D721Med (cell line): ENCODE data around the gene PSME1.

Experiments
- DNase-seq: peaks from one replicate; pipeline ENCODE4 v3.0.0; 2011; ENCODE audit warnings: low spot score; ENCODE audit not compliant: insufficient read length
- FAIRE-seq: peaks from 2 replicates; lab custom pipeline; 2011; peaks lifted over from hg19 to GRCh38; lab: Jason Lieb, UNC
- TF ChIP-seq, protein P1 (sequence below): IDR thresholded peaks from 2 replicates; pipeline ENCODE4 v1.5.1; 2012; ENCODE audit warnings: mild to moderate bottlenecking, control low read depth; ENCODE audit not compliant: insufficient read depth; ENCODE audit errors: missing control alignments

The PSME1 gene

DNA sequence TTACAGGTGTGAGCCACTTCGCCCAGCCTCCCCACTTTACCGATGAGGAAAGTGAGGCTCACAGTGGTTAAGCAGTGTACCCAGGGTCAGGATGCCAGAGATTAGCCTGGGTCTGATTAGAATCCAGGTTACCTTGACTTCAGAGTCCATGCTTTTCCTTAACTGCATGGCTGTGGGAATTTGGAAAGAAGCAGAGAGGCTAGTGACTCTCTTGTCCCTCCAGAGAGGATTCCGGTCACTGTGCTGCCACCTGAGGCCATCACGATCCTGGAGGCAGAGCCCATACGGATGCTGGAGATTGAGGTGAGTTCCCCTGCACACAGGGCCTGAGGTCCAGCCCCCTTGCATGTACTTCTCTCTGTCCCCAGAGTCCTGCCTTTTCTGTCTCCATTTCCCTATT is 40.6 kb downstream of the PSME1 start:
- FAIRE-seq, result no peak
- DNase-seq, result no peak
- TF ChIP-seq, protein P1, sequence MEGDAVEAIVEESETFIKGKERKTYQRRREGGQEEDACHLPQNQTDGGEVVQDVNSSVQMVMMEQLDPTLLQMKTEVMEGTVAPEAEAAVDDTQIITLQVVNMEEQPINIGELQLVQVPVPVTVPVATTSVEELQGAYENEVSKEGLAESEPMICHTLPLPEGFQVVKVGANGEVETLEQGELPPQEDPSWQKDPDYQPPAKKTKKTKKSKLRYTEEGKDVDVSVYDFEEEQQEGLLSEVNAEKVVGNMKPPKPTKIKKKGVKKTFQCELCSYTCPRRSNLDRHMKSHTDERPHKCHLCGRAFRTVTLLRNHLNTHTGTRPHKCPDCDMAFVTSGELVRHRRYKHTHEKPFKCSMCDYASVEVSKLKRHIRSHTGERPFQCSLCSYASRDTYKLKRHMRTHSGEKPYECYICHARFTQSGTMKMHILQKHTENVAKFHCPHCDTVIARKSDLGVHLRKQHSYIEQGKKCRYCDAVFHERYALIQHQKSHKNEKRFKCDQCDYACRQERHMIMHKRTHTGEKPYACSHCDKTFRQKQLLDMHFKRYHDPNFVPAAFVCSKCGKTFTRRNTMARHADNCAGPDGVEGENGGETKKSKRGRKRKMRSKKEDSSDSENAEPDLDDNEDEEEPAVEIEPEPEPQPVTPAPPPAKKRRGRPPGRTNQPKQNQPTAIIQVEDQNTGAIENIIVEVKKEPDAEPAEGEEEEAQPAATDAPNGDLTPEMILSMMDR, result no peak

DNA sequence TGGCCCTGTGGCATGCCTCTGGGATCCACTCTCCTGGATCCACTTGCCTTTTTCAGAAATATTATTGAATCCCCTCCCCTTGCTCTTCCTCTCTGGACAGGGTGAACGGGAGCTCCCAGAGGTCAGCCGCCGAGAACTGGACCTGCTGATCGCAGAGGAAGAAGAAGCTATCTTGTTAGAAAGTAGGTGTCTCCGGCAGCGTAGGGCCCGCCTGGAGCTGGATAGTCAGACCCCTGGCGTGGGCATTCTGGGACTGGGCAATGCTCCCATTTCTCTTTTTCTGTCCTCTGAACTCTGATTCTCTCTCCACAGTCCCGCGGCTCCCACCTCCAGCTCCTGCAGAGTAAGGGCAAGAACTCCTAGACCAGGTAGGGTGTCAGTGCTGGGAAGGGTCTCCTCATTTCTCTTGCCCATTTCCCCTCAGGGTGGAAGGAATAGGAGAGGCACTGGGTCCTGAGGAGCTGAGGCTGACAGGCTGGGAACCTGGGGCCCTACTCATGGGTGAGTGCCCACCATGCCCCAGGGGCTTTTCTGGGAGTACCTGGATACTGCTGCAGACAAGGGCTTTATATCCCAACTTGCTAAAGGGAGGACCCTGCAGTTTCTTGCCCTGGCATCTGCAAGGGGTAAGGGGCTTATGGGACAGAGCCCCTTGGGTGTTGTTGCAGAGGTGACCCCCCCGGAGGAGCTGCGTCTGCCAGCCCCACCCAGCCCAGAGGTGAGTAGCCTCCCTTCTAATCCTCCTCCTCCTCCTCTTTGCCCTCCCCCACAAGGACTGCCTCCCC is 41.2 kb downstream of the PSME1 start:
- TF ChIP-seq, protein P1, result no peak
- DNase-seq, result no peak
- FAIRE-seq, result no peak

DNA sequence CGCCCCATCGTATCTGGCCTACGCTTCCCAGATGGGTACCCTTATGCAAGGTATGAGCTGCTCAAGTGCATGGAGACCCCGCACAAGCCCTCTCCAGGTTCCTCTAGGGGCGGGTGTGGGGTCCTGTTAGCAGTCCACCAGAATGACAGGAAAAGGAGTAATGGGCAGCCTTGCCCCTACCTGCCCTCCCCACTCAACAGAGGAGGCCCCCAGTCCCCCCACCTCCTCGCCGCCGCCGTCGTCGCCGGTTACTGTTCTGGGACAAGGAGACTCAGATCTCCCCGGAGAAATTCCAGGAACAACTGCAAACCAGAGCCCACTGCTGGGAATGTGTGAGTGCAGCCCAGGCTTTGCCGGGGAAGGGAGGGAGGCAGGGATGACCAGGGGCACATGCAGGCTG is 41.9 kb downstream of the PSME1 start:
- TF ChIP-seq, protein P1, result no peak
- no peak for FAIRE-seq
- no peak for DNase-seq

- DNase-seq (no peak), FAIRE-seq (no peak)
- TF ChIP-seq, protein P1, result no peak
These were observed 42.6 kb downstream of the PSME1 start for GRCh38 chr14:24178399-24179178.

DNA sequence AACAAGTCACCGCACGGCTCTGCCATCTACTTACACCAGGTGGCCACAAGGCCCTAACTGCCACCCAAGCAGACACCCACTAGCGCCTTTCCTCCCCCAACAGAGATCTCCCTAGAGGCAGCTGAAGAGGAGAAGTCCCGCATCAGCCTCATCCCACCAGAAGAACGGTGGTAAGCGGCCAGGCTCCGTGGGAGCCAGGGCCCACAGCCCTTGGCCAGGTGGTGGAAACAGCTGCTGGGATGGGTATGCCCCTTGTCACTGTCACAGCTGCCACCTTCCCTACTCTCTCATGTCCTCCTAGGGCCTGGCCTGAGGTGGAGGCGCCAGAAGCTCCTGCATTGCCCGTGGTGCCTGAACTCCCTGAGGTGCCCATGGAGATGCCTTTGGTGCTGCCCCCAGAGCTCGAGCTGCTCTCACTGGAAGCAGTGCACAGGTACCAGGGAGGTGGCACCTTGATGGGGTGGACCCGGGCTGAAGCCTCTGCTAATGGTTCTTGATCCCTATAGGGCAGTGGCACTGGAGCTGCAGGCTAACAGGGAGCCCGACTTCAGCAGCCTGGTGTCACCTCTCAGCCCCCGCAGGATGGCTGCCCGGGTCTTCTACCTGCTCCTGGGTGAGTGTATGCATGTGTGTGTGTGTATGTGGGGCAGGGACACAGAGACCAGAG is 43.4 kb downstream of the PSME1 start:
- TF ChIP-seq, protein P1, result no peak
- no peak for DNase-seq
- FAIRE-seq, result no peak

- TF ChIP-seq, protein P1, result no peak
- FAIRE-seq (no peak), DNase-seq (no peak)
These were observed 44.2 kb downstream of the PSME1 start for GRCh38 chr14:24179961-24180796.
